WI38 (cell line): ENCODE data around the gene SREBF2.

Source experiments
- H3K4me3 ChIP-seq: 2 replicates; pipeline ENCODE4 v1.5.1; 2011; ENCODE audit warnings: low read depth, mild to moderate bottlenecking, control low read depth, low read length
- TF ChIP-seq, protein P1 (sequence below): IDR thresholded peaks from 2 replicates; pipeline ENCODE4 v1.5.1; 2012; ENCODE audit warnings: low read depth, mild to moderate bottlenecking, control low read depth, low read length

Gene SREBF2

DNA sequence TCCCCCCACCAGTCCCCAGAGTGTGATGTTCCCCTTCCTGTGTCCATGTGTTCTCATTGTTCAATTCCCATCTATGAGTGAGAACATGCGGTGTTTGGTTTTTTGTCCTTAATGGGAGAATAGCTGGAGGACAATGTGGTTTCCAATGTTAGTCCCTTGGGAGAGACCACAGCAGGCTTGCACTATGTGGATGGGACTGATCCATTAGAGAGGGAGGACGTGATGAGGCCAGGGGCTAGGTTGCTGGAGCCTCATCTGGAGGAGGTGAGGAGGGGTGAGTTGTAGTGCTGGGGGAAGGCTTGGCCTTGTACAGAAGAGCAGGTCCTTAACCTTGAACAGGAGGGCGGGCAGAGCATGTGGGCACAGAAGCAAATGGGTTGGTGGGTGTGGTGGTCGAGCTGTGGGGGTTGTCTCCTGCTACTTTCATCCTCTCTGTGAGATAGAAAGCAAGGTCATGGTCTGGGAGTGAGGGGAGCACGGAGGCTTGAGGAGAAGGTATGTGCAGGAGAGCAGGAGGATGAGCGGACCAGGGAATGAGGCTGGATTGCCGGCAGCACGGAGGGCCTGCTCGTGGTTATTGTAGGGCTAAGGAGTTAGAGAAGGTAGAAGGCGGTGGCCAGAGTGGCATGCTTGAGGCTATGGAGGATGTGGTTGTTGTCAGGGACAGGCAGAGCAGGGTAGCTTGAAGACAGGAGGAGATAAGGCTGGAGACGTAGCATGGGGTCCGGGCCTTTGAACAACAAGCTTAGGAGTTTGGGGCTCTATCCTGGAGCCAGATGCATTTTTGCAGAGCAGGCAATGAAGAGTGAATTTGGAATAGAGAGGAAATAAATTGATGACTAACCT lies 11.2 kb upstream of the SREBF2 start:
- TF ChIP-seq, protein P1, sequence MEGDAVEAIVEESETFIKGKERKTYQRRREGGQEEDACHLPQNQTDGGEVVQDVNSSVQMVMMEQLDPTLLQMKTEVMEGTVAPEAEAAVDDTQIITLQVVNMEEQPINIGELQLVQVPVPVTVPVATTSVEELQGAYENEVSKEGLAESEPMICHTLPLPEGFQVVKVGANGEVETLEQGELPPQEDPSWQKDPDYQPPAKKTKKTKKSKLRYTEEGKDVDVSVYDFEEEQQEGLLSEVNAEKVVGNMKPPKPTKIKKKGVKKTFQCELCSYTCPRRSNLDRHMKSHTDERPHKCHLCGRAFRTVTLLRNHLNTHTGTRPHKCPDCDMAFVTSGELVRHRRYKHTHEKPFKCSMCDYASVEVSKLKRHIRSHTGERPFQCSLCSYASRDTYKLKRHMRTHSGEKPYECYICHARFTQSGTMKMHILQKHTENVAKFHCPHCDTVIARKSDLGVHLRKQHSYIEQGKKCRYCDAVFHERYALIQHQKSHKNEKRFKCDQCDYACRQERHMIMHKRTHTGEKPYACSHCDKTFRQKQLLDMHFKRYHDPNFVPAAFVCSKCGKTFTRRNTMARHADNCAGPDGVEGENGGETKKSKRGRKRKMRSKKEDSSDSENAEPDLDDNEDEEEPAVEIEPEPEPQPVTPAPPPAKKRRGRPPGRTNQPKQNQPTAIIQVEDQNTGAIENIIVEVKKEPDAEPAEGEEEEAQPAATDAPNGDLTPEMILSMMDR, result no peak
- H3K4me3 ChIP-seq, result no peak overlapping the region

DNA sequence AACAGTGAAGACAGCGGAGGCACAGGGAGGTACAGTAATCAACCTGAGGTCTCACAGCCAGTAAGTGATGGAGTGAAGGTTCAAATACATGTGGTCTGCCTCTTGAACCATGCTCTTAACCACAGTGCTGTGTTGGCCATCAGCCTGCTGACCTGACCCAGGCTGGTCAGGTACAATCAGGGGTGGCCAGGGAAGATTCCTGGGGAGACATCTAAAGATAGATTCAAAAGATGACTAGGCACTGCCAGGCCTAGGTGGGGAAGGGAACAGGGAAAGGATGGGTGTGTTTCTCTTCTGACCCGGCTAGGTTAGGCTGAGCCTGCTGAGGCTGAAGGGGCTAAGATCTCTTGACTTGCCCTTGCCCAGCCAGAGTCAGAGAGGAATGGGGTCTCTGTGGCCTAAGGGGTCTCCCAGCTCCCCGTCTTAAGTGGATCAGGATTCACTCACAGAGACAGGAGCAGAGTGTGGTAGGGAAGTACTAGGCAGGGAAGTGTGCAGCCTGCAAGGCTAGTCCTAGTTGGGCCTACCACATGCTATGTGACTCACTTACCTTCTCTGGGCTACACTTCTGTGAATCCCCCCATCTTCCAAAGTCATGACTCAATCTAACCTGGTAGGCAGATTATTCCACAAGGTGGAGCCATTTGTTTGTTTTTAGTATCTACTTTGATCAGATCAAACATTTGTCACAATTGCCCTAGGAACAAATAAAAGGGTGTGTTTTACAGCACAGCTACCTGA lies 10.4 kb upstream of the SREBF2 start:
- TF ChIP-seq, protein P1, result no peak

GRCh38 chr22:41823797-41824196 lies 9.1 kb upstream of the SREBF2 start:
- no peak overlapping the region for H3K4me3 ChIP-seq
- TF ChIP-seq, protein P1, result no peak

More for the DNA sequence above, 10.4 kb upstream of the SREBF2 start:
- no peak overlapping the region for H3K4me3 ChIP-seq

DNA sequence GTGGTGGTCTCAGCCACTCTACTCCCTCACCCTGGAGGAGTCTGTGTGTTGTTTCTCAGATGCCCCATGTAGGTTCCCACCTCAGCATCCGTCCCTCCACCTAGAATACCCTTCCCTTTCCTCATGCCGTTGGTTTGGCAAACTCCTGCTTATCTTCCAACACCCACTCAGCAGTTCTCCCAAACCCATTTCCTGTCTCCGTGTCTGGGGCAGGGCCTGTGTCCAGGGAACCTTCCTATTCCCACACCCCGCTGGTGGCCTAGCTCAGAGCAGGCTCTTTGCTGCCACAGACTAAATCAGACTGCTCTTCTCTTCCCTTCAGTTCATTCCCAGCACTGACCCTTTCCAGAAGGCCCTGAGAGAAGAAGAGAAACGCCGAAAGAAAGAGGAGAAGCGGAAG lies 7.5 kb upstream of the SREBF2 start:
- TF ChIP-seq, protein P1, result no peak
- no peak overlapping the region for H3K4me3 ChIP-seq

DNA sequence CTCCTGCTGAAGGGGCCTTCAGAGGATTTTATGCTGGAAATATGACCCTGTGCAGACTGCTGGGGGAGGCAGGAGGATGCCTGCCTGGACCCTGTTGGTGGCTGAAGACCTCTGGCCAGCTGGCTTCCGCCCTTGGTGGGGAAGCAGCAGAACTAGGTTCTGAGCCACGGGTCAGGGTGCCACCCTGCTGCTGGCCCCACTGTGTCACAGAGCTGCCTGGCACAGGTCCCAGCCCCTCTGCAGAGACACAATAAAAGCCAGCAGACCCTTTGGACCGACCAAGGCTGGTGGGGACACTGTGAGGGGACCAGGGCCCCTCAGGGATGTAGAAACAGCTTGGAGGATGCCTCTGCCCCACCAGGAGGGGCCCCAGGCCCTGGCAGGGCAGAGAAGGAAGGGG lies 6.9 kb upstream of the SREBF2 start:
- H3K4me3 ChIP-seq, result no peak overlapping the region
- TF ChIP-seq, protein P1, result no peak

- TF ChIP-seq, protein P1, result no peak
Measured at GRCh38 chr22:41826430-41827383, 6.2 kb upstream of the SREBF2 start.

More at GRCh38 chr22:41826430-41827383, 6.2 kb upstream of the SREBF2 start:
- no peak overlapping the region for H3K4me3 ChIP-seq
